Neural cell (in vitro differentiated cells): ENCODE data around the gene KIFC3. TPM values are rescaled to one million over a fixed set of nuclear protein-coding genes. Genes with fewer than 3 reads are reported as not detected.

Source experiments
- H2AFZ ChIP-seq: fragments of 200-600, 300-800 bp; sonication (generic), shearing (Covaris generic); 2 replicates; pipeline ENCODE4 v1.6.0; 2014; ENCODE audit warnings: low read depth, mild to moderate bottlenecking, antibody characterized with exemption, low read length, moderate library complexity
- H3F3A ChIP-seq: fragments of 200-600 bp; shearing (Covaris generic); 2 replicates; pipeline ENCODE4 v1.6.1; 2016; ENCODE audit warnings: mild to moderate bottlenecking, moderate library complexity, mixed read lengths, antibody characterized with exemption, low read length; ENCODE audit not compliant: insufficient read depth, poor library complexity, severe bottlenecking
- H3K27ac ChIP-seq: fragments of 200-600, 300-800 bp; sonication (generic), shearing (Covaris generic); 2 replicates; pipeline ENCODE4 v1.5.1; 2014; ENCODE audit warnings: mild to moderate bottlenecking, low read length, moderate library complexity
- H3K27me3 ChIP-seq: fragments of 300-800, 200-600 bp; sonication (generic), shearing (Covaris generic); 2 replicates; pipeline ENCODE4 v1.6.0; 2014; ENCODE audit warnings: mild to moderate bottlenecking, low read depth, low read length, moderate library complexity; ENCODE audit not compliant: insufficient read depth
- H3K36me3 ChIP-seq: fragments of 300-800, 200-600 bp; sonication (generic), shearing (Covaris generic); 2 replicates; pipeline ENCODE4 v1.5.1; 2014; ENCODE audit warnings: mild to moderate bottlenecking, antibody characterized with exemption, low read length, moderate library complexity; ENCODE audit not compliant: insufficient read depth
- H3K4me2 ChIP-seq: fragments of 300-800, 200-600 bp; sonication (generic), shearing (Covaris generic); 2 replicates; pipeline ENCODE4 v1.6.0; 2014; ENCODE audit warnings: mild to moderate bottlenecking, low read length
- H3K4me3 ChIP-seq: fragments of 300-800, 200-600 bp; sonication (generic), shearing (Covaris generic); 2 replicates; pipeline ENCODE4 v1.5.1; 2014; ENCODE audit warnings: mild to moderate bottlenecking, low read length, moderate library complexity
- H3K79me2 ChIP-seq: fragments of 200-600 bp; shearing (Covaris generic); replicated peaks from 2 replicates; pipeline ENCODE4 v1.6.0; 2014; ENCODE audit warnings: mild to moderate bottlenecking, low read length, moderate library complexity; ENCODE audit not compliant: insufficient read depth
- H3K9ac ChIP-seq: fragments of 300-800, 200-600 bp; sonication (generic), shearing (Covaris generic); 2 replicates; pipeline ENCODE4 v1.6.1; 2016; ENCODE audit warnings: mild to moderate bottlenecking, low read length, mixed read lengths
- H3K9me2 ChIP-seq: fragments of 200-600 bp; shearing (Covaris generic); 2 replicates; pipeline ENCODE4 v1.6.1; 2016; ENCODE audit warnings: mild to moderate bottlenecking, low read length, mixed read lengths; ENCODE audit not compliant: insufficient read depth
- H3K9me3 ChIP-seq: fragments of 200-600, 300-800 bp; sonication (generic), shearing (Covaris generic); 2 replicates; pipeline ENCODE4 v1.6.1; 2016; ENCODE audit warnings: mild to moderate bottlenecking, mixed run types, low read length, moderate library complexity, mixed read lengths
- H4K20me1 ChIP-seq: fragments of 200-600 bp; shearing (Covaris generic); 2 replicates; pipeline ENCODE4 v1.6.1; 2016; ENCODE audit warnings: mild to moderate bottlenecking, mixed run types; ENCODE audit not compliant: insufficient read depth
- EP300 ChIP-seq: fragments of 450-650 bp; conservative IDR thresholded peaks from 2 replicates; pipeline ENCODE4 v1.6.1; 2014; ENCODE audit warnings: antibody characterized with exemption, mild to moderate bottlenecking, moderate library complexity; ENCODE audit not compliant: poor library complexity, severe bottlenecking
- EZH2 ChIP-seq: fragments of 200-600, 300-800 bp; shearing (Covaris generic), sonication (generic); IDR thresholded peaks from 2 replicates; pipeline ENCODE4 v1.6.1; 2014; ENCODE audit warnings: antibody characterized with exemption, low read length, borderline replicate concordance, mild to moderate bottlenecking; ENCODE audit not compliant: insufficient read depth, poor library complexity, severe bottlenecking
- MXI1 ChIP-seq: fragments of 450-650 bp; conservative IDR thresholded peaks from 2 replicates; pipeline ENCODE4 v1.6.1; 2014; ENCODE audit warnings: antibody characterized with exemption, mild to moderate bottlenecking; ENCODE audit not compliant: poor library complexity, severe bottlenecking
- POLR2AphosphoS5 ChIP-seq: IDR thresholded peaks from 2 replicates; pipeline ENCODE4 v1.6.1; 2012
- RAD21 ChIP-seq: fragments of 450-650 bp; conservative IDR thresholded peaks from 2 replicates; pipeline ENCODE4 v1.6.1; 2014; ENCODE audit warnings: antibody characterized with exemption, mild to moderate bottlenecking, moderate library complexity
- SMC3 ChIP-seq: fragments of 450-650 bp; conservative IDR thresholded peaks from 2 replicates; pipeline ENCODE4 v1.6.1; 2014; ENCODE audit warnings: antibody characterized with exemption, mild to moderate bottlenecking, moderate library complexity; ENCODE audit not compliant: poor library complexity
- TAF1 ChIP-seq: IDR thresholded peaks from 2 replicates; pipeline ENCODE4 v1.6.1; 2012; ENCODE audit warnings: low read depth
- polyA plus RNA-seq: library from polyadenylated mRNA; depleted of rRNA; stranded (reverse); fragments of >200 nt; gene quantifications from 2 replicates; pipeline ENCODE4 v1.2.3, GENCODE V29; 2014
- TF ChIP-seq, protein P1 (sequence below): IDR thresholded peaks from 2 replicates; pipeline ENCODE4 v1.6.1; 2012; ENCODE audit warnings: borderline replicate concordance
- TF ChIP-seq, protein P2 (sequence below): fragments of 450-650 bp; IDR thresholded peaks from 2 replicates; pipeline ENCODE4 v1.5.1; 2014; ENCODE audit warnings: antibody characterized with exemption, mild to moderate bottlenecking, moderate library complexity; ENCODE audit not compliant: poor library complexity, severe bottlenecking

Gene KIFC3
- polyA plus RNA-seq, 1 donor from 2014 or later, result 29.7 TPM

DNA sequence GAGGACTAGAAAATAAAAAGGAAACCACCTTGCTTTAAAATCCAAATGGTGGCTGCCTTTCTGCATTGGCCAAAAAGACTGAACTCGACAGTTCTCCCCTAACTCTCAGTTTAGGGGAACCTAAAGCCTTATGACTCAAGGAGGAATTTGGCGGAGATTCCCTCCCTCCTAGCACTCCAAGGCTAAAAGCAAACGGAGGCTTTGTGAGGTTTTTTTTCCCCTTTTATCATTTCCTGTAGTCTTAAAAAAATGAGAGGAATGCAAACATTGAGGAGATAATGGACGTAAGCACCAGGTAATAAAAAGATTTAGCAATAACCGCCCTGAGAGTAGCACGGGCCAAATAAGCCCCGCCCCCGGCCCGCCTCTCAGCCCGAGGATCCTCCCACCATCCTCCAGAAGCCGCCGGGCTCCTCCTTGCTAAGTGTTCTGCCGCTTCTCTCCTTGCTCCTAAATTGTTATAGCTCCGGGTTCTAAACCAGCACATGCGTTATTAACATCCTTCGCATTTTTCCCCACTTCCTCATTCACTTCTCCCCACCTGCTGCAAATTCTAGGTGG lies 5.8 kb upstream of the KIFC3 start:
- Histone ChIP-seq H3K9me3 (no peaks in the 10 kb centered on the region), H3K9me2 (no peaks in the 10 kb centered on the region), H3K4me2 (no peak overlapping the region), H3K36me3 (no peaks in the 10 kb centered on the region), H3K27me3 (no peaks in the 10 kb centered on the region), H4K20me1 (no peaks in the 10 kb centered on the region), H3F3A (no peaks in the 10 kb centered on the region), H3K4me3 (no peak overlapping the region), H3K79me2 (no peaks in the 10 kb centered on the region), H3K27ac (no peak overlapping the region), H2AFZ (no peak overlapping the region), H3K9ac (no peak overlapping the region)
- TF ChIP-seq, protein P1, sequence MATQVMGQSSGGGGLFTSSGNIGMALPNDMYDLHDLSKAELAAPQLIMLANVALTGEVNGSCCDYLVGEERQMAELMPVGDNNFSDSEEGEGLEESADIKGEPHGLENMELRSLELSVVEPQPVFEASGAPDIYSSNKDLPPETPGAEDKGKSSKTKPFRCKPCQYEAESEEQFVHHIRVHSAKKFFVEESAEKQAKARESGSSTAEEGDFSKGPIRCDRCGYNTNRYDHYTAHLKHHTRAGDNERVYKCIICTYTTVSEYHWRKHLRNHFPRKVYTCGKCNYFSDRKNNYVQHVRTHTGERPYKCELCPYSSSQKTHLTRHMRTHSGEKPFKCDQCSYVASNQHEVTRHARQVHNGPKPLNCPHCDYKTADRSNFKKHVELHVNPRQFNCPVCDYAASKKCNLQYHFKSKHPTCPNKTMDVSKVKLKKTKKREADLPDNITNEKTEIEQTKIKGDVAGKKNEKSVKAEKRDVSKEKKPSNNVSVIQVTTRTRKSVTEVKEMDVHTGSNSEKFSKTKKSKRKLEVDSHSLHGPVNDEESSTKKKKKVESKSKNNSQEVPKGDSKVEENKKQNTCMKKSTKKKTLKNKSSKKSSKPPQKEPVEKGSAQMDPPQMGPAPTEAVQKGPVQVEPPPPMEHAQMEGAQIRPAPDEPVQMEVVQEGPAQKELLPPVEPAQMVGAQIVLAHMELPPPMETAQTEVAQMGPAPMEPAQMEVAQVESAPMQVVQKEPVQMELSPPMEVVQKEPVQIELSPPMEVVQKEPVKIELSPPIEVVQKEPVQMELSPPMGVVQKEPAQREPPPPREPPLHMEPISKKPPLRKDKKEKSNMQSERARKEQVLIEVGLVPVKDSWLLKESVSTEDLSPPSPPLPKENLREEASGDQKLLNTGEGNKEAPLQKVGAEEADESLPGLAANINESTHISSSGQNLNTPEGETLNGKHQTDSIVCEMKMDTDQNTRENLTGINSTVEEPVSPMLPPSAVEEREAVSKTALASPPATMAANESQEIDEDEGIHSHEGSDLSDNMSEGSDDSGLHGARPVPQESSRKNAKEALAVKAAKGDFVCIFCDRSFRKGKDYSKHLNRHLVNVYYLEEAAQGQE, result no peak

DNA sequence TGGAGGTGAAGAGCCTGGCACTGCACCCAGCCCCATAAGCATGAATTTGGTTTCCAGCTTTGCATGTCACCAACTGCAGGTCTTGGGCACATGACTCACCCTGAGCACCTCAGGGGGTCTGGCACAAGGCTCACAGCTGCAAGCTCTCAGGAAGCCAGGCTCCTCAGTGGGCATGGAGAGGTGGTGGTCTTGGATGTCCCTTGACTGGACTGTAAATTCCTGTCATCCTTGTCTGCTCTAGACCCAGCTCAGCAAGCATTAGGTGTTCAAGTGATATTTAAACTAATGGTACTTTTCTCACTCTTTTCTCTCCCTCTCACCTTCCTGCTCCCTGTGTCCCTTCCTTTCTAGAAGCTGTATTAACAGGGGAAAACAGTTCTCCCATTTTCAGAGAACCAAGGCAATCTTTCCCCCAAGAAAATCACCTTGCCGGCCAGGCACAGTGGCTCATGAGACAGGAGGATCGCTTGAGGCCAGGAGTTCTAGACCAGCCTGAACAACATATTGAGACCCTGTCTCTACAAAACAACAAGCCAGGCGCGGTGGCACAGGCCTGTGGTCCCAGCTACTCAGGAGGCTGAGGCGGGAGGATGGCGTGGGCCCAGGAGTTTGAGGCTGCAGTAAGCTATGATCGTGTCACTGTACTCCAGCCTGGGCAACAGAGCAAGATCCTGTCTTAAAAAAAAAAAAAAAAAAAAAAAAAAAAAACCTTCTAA lies 5.1 kb upstream of the KIFC3 start:
- Histone ChIP-seq H2AFZ (no peak overlapping the region), H3F3A (no peaks in the 10 kb centered on the region), H3K27ac (no peak overlapping the region)

More for the DNA sequence above, 5.1 kb upstream of the KIFC3 start:
- H3K9me3 ChIP-seq, result no peaks in the 10 kb centered on the region
- no peaks in the 10 kb centered on the region for H3K79me2 ChIP-seq
- TF ChIP-seq SMC3 (no peak), POLR2AphosphoS5 (no peak), TAF1 (no peak), EZH2 (no peak), RAD21 (no peak), EP300 (no peak), MXI1 (no peak)
- TF ChIP-seq, protein P2, sequence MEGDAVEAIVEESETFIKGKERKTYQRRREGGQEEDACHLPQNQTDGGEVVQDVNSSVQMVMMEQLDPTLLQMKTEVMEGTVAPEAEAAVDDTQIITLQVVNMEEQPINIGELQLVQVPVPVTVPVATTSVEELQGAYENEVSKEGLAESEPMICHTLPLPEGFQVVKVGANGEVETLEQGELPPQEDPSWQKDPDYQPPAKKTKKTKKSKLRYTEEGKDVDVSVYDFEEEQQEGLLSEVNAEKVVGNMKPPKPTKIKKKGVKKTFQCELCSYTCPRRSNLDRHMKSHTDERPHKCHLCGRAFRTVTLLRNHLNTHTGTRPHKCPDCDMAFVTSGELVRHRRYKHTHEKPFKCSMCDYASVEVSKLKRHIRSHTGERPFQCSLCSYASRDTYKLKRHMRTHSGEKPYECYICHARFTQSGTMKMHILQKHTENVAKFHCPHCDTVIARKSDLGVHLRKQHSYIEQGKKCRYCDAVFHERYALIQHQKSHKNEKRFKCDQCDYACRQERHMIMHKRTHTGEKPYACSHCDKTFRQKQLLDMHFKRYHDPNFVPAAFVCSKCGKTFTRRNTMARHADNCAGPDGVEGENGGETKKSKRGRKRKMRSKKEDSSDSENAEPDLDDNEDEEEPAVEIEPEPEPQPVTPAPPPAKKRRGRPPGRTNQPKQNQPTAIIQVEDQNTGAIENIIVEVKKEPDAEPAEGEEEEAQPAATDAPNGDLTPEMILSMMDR, result no peak
- TF ChIP-seq, protein P1, result no peak
- H3K4me2 ChIP-seq, result no peak overlapping the region
- H4K20me1 ChIP-seq, result no peaks in the 10 kb centered on the region
- H3K27me3 ChIP-seq, result no peaks in the 10 kb centered on the region
- H3K9me2 ChIP-seq, result no peaks in the 10 kb centered on the region
- no peak overlapping the region for H3K9ac ChIP-seq
- H3K4me3 ChIP-seq, result no peak overlapping the region
- no peaks in the 10 kb centered on the region for H3K36me3 ChIP-seq
